ELF-1 (cell line): ENCODE data around the gene NFATC3.

Source experiments
- DNase-seq: peaks from one replicate; pipeline ENCODE4 v3.0.0-alpha.2; 2016; ENCODE audit warnings: low read depth, low spot score

NFATC3 gene

DNA sequence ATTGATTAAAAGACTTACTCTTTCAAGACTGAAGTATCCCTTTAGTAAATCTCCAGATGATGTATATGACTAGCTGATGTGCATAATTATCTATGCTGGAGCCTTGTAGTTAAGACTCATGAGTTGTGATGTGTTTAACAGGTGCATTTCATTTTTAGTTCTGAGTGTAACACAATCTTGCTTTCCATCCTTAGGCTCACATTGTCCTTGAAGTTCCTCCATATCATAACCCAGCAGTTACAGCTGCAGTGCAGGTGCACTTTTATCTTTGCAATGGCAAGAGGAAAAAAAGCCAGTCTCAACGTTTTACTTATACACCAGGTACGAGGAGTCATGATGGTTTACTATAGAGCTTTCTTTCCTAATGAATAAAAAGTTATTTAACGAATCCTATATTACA lies 97.9 kb downstream of the NFATC3 start:
- DNase-seq = no peak

DNA sequence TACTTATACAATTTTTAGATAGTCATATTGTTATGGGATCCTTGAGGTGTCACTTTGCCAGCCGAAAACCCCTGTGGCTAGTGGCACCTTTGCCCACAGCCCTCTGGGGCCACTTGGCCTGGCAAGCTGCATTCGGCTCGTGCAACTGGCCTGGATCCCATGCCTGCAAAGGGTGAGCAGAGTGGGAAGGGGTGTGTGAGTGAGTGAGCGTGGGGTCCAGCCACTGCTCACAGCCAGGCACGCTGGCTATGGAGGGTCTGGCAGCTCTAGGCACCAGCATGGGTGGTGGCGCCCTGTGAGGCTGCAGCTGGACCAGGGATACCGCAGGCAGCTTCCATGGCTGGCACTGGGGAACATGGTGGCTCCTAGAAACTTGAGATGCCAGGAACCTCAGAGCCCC lies 101.7 kb downstream of the NFATC3 start:
- no peak for DNase-seq

DNA sequence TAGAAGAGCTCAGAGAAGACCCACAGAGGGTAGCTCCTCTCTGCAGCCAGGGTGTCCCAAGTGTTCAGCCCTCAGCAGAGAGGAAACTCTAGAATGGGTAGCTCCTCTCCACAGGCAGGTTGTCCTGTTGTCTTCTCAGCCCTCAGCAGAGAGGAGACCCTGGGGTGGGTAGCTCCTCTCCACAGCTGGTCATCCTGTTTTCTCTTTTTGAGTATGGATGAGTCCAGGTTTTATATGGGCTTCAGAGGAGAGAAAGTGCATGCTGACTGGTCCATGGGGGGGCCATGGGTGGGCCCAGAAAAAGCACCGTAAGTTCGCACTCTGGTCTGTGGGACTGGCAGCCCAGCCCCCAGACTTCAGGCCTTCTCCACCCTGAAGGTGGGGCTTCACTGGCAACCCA lies 102.3 kb downstream of the NFATC3 start:
- DNase-seq = no peak

DNA sequence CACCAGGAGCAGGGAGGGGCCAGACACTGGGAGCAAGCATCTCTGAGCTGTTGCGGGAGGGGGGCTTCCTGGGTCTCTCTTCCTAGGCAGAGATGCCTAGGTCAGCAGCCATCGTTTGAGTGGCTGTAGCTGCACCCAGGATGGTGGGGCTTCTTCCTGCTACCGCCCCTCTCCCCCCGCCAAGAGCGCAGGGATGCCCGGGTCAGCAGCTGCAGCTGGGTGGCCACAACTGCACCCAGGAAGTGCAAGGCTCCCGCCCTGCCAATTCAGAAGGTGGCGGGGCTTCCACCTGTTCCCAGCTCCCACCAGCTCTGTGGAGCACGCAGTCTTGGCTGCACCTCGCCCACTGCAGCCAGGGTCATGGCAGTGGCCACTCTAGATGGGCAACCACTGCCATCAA lies 103.0 kb downstream of the NFATC3 start:
- no peak for DNase-seq

DNA sequence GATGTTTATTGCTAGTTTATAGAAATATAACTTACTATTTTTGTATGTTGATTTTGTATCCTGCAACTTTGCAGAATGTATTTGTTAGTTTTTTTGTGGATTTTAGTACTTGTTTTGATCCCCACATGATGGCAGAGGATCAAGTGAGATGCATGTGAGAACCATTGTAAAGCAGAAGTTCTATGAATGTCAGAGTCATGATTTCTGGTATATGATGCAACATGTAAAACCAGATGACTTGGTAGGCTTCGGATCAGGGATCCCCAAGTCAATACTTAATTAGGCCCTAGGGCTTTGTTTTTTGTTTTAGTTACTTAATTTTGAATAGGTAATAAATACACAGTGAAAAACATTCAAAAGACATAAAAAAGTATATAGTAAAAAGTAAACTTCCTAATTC lies 104.9 kb downstream of the NFATC3 start:
- DNase-seq = no peak

DNA sequence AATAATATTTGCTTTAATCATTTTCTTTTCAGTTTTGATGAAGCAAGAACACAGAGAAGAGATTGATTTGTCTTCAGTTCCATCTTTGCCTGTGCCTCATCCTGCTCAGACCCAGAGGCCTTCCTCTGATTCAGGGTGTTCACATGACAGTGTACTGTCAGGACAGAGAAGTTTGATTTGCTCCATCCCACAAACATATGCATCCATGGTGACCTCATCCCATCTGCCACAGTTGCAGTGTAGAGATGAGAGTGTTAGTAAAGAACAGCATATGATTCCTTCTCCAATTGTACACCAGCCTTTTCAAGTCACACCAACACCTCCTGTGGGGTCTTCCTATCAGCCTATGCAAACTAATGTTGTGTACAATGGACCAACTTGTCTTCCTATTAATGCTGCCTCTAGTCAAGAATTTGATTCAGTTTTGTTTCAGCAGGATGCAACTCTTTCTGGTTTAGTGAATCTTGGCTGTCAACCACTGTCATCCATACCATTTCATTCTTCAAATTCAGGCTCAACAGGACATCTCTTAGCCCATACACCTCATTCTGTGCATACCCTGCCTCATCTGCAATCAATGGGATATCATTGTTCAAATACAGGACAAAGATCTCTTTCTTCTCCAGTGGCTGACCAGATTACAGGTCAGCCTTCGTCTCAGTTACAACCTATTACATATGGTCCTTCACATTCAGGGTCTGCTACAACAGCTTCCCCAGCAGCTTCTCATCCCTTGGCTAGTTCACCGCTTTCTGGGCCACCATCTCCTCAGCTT lies 105.8 kb downstream of the NFATC3 start:
- DNase-seq = no peak

DNA sequence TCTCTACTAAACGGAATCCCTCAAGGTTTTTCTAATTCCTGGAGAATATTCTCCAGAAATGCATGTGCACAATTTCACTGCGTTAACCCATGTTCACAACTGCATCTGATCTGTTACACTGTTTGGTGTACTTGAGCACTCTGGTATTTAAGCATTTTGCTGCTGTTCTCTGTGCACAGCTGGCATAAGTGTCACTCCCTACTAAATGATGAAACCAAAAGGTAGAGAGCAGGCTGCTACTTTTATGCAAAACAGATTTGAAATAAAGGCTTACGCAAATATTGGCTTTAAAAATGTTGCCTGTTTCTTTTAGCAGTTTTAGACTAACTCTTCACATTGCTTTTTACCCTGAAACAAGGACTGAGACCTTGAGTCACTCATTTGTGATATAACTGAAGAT lies 109.1 kb downstream of the NFATC3 start:
- DNase-seq = no peak

DNA sequence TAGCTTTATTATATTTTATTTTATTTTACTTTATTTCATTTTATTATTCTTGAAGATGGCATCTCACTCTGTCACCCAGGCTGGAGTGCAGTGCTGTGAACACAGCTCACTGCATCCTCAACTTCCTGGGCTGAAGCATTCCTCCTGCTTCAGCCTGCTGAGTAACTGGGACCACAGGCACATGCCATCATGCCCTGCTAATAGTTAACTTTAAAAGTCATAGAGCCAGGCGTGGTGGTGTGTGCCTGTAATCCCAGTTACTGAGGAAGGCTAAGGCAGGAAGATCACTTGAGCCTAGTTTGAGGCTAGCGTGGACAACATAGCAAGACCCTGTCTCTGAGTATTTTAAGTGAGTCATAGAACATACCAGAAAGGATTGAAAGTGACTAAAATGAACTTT lies 112.1 kb downstream of the NFATC3 start:
- no peak for DNase-seq

DNA sequence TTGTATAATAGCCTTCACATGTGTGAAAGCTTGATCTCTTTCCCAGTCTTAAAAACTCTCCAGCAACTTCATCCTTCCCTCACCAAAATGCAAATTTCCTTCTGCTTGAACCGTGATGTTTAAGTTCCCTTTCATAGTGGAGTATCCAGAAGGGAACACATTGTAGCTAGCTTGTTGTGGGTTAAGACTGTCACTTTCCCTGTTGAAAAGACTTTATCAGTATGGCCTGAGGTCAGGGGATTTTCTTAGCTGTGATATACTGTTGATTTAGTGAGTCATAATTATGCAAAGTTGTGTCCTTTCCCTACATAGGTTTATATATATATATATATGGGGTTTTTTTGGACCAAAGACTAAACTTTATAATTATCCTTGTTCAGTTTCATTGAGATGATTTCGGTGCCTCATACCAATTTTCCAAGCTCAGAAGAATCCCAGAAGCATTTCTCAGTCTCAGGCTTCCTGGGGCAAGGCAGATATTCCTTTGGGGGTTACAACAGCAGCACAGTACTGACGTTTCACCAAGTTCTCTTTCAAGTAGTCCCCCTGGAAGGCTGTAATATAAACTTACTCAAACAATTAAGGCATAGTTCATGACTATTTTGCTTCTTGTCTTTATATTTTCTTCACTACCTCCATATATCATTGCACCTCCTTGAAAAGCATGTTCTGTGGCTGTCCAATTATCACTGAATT lies 115.1 kb downstream of the NFATC3 start:
- DNase-seq = no peak

DNA sequence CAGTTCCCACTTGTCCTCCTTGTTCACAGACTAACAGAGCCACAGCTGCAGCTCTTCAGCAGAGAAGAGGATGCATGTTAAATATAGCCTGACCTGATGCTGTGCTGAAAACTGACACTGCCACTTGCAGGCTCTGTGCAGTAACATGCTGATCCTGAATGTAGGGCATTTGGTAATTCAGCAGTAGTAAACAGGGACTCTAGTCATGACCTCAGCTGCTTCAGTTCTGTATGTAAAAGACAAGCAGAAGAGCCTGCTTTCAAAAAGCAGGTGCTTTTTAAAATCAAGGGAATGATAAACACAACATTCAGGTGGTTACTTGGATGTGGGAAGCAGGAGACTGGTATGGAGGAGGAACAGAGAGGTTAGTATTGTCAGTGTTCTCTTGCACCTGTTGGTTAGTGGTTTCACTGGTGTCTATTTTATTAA lies 116.9 kb downstream of the NFATC3 start:
- DNase-seq = no peak

DNA sequence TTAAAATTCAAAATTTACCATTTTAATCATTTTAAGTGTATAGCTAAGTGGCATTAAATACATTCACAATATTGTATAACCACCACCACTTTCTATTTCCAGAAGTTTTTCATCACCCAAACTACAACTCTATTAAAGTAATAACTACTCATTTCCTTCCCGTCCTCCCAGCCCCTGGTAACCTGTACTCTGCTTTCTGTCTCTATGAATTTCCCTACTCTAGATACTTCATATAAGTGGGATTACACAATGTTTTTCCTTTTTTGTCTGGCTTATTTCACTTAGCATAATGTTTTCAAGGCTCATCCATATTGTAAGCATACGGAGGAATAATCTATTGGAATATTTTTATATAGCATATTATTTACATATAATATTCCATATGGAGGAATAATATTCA lies 121.1 kb downstream of the NFATC3 start:
- DNase-seq = no peak

DNA sequence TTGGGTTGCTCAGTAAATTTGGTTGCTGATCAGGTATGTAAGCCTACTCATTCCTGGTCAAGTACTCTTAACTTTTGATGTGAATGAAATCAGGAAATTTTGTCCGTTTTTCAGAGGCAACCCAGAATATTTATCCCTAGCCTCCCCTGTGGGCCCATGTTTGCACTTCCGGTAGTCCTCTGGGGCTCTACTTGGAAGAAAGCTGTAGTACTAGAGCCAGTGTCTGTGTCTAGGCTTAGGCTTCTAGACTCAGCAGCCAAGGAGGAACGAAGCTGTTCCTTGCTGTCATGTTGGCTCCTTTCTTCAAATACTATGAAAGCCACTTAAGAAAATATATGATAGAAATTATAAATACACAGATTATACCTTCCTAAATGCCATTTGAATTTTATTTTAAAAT lies 129.6 kb downstream of the NFATC3 start:
- no peak for DNase-seq

DNA sequence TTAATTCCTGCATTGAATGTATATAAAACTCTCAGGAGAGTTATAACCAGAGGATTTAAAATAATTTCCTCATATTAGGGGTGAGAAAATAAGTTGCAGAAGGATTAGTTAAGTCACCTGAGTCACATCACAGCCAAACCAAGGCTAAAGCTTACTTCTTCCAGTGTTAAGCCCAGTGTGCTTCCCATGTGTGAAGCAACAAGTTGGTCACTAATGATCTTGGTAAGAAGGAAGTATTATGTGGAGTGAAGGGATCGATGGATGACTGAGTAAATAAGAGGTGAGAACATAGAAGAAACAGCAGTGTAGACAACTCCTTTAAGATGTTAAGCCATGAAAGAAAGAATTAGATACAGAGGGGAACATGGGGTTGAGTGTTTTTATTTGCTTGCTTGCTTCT lies 130.1 kb downstream of the NFATC3 start:
- DNase-seq = no peak

DNA sequence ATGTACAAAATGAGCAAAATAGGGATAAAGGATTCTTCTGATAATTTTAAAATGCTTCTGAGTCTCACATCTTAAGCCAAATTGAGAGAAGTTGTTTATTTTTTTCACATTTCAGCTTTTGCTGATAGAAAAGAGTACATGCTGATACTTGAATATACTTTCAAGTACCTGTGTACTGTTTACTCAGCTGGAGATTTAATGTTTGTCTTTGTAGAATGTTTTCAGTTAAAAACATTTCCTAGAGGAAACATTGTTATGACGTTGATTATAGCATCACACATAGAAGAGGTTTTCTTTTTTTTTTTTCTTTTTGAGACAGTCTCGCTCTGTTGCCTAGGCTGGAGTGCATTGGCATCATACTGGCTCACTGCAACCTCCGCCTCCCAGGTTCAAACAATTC lies 131.1 kb downstream of the NFATC3 start:
- no peak for DNase-seq

DNA sequence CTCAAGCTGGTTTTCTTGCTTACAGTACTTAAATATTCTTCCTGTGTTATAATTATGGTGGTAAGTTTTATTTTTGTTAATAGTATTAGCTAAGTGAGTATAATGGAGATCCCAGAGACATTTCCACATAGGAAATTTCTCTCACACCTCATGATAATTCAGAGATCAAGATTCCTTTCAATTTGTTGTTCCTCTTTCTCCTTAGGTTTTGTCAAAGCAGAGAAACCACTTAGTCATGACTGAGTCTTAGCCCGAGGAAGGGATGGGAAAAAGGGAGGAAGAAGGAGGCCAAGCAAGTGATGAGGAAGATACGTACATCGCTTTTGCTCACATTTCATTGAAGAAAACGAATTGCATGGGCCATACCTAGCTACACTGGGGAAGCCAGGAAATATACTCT lies 132.3 kb downstream of the NFATC3 start:
- no peak for DNase-seq

DNA sequence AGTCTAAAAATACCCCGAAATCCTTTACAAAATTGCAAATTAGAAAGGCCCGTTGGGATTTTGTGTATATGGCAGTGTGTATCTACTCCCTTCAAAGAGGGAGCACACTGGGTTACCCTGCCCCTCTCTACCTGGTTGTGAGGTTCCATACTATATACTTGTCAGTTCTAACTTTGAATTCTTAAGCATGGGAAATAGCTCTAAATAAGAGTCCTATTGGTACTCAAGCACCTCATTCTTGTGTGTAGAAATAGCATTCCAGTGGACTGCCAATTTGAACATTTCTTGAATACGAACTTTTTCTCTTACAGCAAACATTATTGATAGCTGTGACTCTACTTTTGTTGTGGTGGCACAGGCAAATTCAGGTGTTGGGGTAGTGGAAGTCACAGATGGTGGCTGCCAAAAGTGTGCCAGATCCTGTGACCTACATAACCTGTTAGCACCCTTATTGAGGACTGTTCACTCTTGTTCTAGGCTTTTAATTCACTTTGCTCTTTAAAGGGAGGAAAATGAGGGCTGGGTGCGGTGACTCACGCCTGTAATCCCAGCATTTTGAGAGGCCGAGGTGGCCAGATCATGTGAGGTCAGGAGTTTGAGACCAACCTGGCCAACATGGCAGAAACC lies 134.7 kb downstream of the NFATC3 start:
- DNase-seq = no peak

DNA sequence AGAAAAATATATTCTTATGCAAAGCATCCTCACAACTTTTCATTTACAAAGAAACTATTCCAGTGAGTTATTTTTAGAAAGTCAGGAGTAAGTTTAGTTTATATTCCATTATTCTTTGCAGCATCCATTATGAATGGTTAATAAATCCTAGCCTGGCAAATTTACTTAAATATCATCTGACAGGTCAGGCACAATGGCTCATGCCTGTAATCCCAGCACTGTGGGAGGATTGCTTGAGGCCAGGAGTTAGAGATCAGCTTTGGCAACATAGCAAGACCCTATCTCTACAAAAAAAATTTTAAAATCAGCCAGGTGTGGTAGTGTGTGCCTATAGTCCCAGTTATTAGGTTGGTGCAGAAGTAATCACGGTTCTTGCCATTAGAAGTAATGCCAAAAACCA lies 137.9 kb downstream of the NFATC3 start:
- no peak for DNase-seq

DNA sequence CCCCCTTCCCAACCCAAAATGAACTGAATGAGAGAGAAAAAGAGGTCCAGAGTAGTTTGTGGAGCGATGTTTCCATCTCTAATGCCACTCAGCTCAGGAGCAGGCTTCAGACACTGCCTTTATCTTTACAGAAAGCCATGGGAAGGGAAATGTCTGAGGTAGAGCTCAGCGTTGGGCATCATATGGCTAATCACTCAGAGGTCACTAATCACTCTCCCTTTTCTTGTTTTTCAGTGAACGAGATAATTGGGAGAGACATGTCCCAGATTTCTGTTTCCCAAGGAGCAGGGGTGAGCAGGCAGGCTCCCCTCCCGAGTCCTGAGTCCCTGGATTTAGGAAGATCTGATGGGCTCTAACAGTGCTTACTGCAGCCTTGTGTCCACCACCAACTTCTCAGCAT lies 140.9 kb downstream of the NFATC3 start:
- no peak for DNase-seq

DNA sequence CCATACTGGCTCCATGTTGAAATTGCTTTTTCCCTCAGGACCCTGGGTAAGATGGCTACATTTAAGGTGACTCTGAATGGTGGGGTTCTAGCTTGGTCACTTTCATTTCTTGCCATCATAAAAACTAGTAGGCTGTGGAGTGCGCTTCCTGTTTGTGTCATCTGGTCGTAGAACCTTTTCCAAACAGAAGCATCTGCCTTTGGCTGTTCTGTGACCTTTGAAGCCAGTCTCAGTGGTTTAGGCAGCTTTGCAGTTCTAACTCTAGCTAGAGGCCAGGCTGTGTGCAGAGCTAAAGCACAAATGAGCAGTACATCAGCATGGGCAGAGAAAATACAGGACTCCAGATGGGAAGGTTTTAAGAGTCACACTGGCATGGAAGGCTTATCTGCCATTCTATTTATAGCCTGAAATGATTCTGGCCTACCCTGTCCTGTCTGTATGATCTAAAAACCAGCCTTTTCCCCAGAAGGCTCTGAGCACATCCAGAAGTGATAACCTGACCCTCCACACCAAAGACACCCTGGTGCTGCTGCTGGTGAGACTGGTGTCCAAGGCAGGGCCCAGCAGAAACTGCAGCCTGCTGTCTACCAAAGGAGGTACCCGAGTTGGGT lies 142.1 kb downstream of the NFATC3 start:
- DNase-seq = no peak

DNA sequence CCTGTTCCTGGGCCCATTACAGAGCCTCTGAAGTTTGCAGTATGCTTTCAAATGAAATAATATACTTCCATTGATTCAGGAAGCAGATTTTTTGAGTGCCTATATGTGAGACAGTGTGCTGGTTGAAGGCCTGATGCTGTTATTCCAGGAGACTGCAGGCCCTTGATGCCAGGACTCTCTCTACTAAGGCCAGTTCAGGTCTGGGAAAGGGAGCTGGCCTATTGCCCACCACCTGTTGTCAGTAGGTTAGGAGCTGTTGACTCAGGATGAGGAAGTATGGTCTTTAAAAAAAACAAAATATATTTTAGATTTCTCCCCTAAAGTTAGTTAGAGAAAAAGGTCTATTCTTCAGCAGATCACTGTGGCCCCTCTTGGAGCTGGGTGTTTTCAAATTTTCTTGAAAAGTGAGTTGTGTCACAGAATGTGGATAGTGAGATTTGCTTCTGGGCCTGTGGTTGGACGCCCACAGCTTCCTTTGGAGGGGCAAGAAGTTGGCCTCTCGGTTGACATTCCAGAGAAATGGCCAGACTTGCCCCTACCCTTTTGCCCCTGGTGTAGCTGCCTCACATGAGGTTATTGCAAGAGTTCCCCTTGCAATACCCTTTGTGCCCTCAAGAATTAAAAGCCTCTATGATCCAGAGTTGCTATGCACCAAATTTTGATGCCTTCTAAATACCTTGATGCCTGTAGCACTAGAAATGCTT lies 142.8 kb downstream of the NFATC3 start:
- no peak for DNase-seq

DNA sequence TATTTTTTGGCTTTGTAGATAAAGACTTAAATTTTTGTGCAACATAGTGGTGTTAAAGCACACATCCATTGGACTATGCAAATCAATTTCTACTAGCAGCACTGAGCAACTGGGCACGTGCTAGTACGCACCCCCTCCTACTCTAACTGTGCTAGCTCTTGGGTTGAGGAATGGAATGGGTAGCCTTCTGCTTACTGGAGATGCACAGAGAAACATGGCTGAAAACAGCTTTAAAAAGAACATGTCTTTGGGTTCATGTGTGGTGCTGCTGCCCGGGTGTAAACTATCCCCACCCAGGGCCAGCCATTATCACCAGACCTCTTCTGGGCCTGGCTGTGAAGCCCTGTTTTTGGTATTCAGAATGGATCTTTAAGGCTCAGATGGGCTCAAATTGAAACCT lies 143.5 kb downstream of the NFATC3 start:
- DNase-seq = no peak
